HG02588 (cell line): Measurements from ENCODE around the gene MAN1A2.

Source experiments
- ATAC-seq: cut with Tn5 transposase; IDR thresholded peaks from one replicate; pipeline ENCODE4 v1.9.1; 2021; ENCODE audit warnings: mild to moderate bottlenecking, moderate library complexity; ENCODE audit not compliant: unreplicated experiment

MAN1A2 gene

GRCh38 chr1:117481410-117481809, 114.2 kb downstream of the MAN1A2 start:
- no peak for ATAC-seq

- ATAC-seq, result no peak
Measured at GRCh38 chr1:117493906-117494305, 126.7 kb downstream of the MAN1A2 start.

GRCh38 chr1:117495068-117495467, 127.8 kb downstream of the MAN1A2 start:
- ATAC-seq, result no peak

- no peak for ATAC-seq
Measured at GRCh38 chr1:117499071-117499470, 131.8 kb downstream of the MAN1A2 start.

- no peak for ATAC-seq
Measured at GRCh38 chr1:117500584-117500983, 133.3 kb downstream of the MAN1A2 start.

- ATAC-seq, result no peak
Measured at GRCh38 chr1:117501281-117501680, 134.0 kb downstream of the MAN1A2 start.

- ATAC-seq, result no peak
Measured at GRCh38 chr1:117511273-117511672, 144.0 kb downstream of the MAN1A2 start.

GRCh38 chr1:117512728-117513321, 145.6 kb downstream of the MAN1A2 start:
- no peak for ATAC-seq

- ATAC-seq, result no peak
Measured at GRCh38 chr1:117523111-117523510, 155.9 kb downstream of the MAN1A2 start.

GRCh38 chr1:117527074-117527473, 159.8 kb downstream of the MAN1A2 start:
- no peak for ATAC-seq

GRCh38 chr1:117527566-117528102, 160.4 kb downstream of the MAN1A2 start:
- no peak for ATAC-seq

GRCh38 chr1:117529683-117530082, 162.4 kb downstream of the MAN1A2 start:
- ATAC-seq, result no peak

GRCh38 chr1:117531222-117531621, 164.0 kb downstream of the MAN1A2 start:
- no peak for ATAC-seq

- peak; percentile 74 for ATAC-seq
Measured at GRCh38 chr1:117534995-117535467, 167.8 kb downstream of the MAN1A2 start.

GRCh38 chr1:117535821-117536220, 168.6 kb downstream of the MAN1A2 start:
- no peak for ATAC-seq

- no peak for ATAC-seq
Measured at GRCh38 chr1:117537291-117537920, 170.2 kb downstream of the MAN1A2 start.

GRCh38 chr1:117540532-117540931, 173.3 kb downstream of the MAN1A2 start:
- no peak for ATAC-seq

GRCh38 chr1:117541003-117541402, 173.8 kb downstream of the MAN1A2 start:
- no peak for ATAC-seq

GRCh38 chr1:117541585-117541984, 174.3 kb downstream of the MAN1A2 start:
- no peak for ATAC-seq

GRCh38 chr1:117544509-117545109, 177.4 kb downstream of the MAN1A2 start:
- no peak for ATAC-seq

GRCh38 chr1:117546467-117546866, 179.2 kb downstream of the MAN1A2 start:
- no peak for ATAC-seq

GRCh38 chr1:117553471-117553870, 186.2 kb downstream of the MAN1A2 start:
- ATAC-seq, result no peak
